HG03558 (cell line): Measurements from ENCODE around the gene ARGLU1.

ENCODE experiments used
- ATAC-seq: cut with Tn5 transposase; IDR thresholded peaks from one replicate; pipeline ENCODE4 v1.9.1; 2021; ENCODE audit warnings: moderate number of reproducible peaks; ENCODE audit not compliant: unreplicated experiment; ENCODE audit errors: extremely low read depth

The ARGLU1 gene

DNA sequence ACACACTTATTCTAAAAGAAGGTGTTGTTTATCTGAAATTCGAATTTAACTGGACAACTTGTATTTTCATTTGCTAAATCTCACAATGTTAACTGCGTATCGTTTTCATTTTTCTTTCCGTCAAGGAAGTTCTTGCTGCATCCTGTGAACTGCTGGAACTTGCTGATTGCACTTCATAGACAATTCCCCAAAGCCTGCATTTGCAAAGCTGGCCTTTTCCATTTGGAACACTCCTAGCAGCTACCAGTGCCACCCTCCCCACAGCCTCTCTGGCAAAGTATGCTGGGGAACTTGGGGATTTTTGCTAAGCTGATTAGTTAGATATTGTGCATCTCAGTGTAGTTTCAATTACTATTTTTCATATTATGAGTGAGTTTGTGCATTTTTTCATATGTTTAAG is 20.4 kb upstream of the ARGLU1 start:
- no peak for ATAC-seq

- no peak for ATAC-seq
Measured at GRCh38 chr13:106587787-106588186, 19.9 kb upstream of the ARGLU1 start.

- no peak for ATAC-seq
Measured at GRCh38 chr13:106586648-106587166, 18.8 kb upstream of the ARGLU1 start.

GRCh38 chr13:106581225-106581624 is 13.3 kb upstream of the ARGLU1 start:
- ATAC-seq: no peak

DNA sequence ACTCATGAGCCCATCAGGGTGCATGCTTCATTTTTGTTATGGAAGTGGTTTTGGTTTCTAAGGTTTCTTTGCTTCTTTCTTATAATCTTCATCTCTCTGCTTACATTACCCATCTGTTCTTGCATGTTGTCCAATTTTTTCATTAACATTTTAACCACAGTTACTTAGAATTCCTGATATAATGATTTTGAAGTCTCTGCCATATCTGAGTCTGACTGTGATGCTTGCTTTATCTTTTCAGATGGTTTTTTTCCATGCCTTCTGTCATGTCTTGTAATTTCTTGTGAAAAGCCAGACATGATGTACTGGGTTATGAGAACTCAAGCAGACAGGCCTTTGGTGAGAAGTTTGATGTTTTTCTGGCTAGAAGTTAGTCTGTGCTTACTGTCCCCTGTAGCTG is 8.0 kb upstream of the ARGLU1 start:
- ATAC-seq: no peak

DNA sequence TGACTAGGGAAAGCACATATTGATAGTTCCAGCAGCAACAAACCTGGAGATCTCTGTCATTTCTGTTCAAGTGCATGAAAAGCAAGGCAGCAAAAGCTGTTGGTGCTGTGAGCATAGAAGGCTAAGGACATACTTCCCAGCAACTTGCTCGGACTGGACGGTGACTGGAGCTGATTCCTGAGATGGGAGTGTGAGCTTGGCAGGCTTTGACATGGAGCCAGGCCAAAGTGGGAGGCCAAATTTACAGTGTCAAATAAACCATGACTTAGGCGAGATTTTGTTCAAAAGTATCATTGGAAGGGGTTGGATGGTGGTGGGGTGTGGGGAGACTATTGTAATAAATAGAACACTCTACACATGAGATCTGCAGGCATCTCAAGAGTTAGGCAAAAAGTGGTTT is 5.9 kb upstream of the ARGLU1 start:
- ATAC-seq: no peak

DNA sequence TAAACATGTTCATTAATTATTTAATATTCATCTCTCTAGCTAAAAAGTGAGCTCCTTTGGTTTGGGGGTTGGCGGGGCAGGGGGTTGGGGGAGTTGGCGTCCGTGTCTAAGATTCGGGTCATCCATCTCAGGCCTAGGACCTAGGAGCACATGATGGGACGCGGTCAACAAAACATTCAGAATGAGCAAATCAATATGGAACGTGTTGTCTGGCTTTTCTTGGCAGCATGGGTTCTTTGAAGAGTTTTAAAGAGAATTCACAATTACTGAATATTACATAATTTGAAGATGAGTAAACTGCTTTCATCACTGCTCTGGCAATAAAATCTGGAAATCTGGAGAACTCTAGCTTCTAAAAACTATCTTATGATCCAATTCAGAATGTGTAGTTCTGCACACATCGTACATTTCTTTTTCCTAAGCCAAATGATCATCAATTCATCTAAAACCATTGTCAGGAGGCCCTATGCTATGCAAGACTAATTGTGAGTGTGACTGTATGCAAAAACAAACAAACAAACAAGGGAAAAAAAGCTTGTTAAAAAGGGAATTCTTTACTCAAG is 5.4 kb upstream of the ARGLU1 start:
- no peak for ATAC-seq

- peak; percentile 25 for ATAC-seq
Measured at GRCh38 chr13:106570299-106570852, 2.4 kb upstream of the ARGLU1 start.

DNA sequence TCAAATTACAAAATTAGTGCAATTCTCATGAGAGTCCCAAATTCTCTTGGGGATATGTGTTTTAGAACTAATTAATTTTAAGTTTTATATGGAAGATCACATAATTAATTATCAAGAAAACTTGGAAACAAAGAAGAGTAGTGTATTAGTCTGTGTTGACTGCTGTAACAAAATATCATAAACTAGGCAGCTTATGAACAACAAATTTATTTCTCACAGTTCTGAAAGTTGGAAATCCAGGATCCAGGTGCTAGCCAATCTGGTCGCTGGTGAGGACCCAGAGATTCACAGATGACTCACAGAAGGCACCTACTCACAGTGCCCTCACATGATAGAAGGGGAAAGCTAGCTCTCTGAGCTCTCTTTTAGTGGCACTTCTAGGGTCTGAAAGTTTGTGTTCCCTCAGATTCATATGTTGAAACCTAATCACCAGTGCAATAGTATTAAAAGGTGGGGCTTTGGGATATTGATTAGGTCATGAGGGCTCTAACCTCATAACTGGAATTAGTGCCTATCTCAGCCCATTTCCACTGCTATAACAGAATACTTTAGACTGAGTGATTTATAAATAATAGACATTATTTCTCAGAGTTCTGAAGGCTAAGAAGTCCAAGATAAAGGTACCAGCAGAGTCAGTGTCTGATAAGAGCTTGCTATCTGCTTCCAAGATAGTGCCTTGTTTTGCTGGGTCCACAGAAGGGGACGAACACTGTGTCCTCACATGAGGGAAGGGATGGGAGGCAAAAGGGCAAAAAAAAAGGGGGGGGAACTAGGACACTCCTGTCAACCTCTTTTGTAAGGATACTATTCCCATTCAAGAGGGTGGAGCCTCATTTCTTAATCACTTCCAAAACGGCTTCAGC is 1.5 kb upstream of the ARGLU1 start:
- ATAC-seq: no peak

- peak; percentile 14 for ATAC-seq
Measured at GRCh38 chr13:106568299-106569003, 514 bp upstream of the ARGLU1 start.

DNA sequence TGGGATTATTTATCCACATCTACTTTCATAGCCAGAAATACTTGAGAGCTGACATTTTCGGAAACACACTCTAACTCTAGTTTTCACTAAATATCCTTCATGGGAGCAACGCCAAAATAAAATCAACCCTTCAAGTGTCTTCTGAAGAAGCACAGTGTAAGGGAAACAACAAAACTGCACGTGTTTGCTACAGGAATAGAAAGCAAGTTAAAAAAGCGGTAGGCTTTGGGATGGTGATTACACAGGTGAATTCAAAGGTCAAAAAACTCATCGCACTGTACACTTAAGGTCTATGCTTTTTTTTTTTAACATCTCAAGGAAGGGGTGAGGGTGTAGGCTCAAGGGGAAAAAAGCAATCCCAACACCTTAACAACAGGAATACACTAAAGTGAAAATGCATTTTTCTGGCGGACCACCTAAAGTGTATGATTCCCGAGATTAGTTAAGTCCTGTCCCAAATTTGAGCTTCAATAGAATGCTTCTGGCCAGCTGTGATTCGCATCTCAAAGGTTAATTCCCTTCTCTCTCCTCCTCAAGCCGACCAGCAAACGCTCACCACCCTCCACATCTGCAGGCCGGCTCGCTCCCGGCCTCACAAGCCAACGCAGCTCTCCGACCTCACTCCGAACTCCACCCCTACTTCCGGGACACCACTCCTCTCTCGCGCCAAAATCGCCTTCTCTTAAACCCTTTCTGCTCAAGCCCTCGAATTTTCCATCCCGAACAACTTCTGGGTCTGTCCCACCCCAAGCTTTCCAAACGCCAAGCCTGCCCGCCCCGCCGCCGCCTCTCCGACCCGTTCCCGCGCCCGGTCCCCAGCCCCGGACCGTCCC is 1.1 kb downstream of the ARGLU1 start:
- peak; percentile 24 for ATAC-seq

GRCh38 chr13:106565127-106565775 is 2.7 kb downstream of the ARGLU1 start:
- no peak for ATAC-seq

GRCh38 chr13:106562301-106562700 is 5.6 kb downstream of the ARGLU1 start:
- no peak for ATAC-seq

DNA sequence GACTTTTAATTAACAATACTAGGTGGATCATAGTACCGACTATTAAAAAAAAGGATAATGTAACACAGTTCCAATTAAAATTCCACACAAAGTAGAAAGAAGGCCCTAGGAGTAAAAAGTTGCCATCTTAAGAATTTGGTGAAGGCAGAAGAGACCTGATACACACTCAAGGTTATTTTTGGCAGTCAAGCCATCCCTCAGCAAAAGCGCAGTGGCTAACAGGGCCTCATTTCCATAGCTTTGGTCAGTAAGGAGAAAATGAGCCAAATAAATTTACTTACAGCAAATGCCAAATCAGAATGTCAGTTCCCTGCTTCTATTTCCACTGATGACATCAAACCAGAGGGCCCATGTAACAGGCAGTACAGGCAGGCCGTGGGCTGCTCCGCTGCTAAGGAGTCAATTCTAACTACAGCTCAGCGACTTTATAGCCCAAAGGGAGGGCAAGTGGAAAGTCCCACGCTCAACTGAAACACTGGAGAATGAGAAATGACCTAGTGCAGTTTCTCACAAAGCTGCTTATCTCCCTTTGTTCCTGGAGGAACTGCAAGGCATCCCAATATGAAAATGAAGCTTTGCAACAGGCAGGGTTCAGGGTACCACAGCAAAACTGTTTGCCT is 6.3 kb downstream of the ARGLU1 start:
- peak; percentile 67 for ATAC-seq

DNA sequence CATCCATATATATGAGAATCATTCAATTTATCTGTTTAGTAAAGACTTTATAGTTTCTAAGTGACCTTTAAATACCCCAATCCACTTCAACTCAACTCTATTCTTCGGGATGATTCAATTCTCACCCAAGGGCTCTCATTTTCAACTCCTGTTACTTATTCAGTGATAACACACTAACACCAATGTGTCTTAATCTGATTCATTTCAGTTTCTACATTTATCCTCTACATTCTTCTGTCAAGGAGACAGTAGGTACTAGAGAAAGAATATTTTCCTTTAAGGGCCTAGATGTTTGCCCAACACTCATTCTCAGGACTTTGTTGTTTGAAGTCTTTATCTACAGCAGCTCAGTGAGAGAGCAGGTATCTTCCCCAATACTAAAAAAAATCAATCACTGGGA is 7.1 kb downstream of the ARGLU1 start:
- ATAC-seq: peak; percentile 54

- no peak for ATAC-seq
Measured at GRCh38 chr13:106558527-106558926, 9.4 kb downstream of the ARGLU1 start.

DNA sequence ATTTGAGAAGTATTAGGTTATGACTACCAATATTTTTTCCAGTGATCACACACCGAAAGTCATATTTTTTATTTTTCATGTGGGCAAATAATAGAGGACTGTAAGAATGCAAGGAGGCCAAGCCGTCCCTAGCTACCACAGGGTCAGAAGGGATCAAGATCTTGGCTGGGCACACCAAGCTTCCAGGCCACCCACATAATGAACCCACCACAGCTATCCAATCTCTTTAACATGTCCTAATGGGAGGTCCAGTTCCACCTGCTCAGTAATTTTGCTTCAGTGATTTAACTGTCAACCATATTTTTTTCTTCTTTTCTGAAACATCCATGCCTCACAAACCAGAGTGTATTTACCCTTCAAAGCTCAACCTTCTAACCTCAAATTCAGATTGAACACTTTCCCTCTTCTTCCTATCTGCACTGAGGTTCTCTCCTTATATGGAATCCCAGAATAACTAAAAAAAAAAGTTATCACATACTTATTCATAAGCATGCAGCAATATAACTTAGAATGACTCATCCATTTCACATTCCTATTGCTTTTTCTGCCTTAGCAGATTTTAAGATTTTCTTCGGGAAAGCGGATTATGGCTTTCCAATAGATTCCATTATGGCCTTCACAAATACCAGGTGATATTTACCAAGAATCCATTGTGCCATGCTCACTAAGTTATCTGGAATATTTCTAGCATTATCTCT is 12.2 kb downstream of the ARGLU1 start:
- ATAC-seq: no peak

GRCh38 chr13:106551751-106552150 is 16.2 kb downstream of the ARGLU1 start:
- ATAC-seq: no peak
